ENCODE results near the gene EML2.

- no peak for TF ChIP-seq CTCF (IDR thresholded peaks at IDR 0.05; ENCODE audit: insufficient read depth, low read depth, low read length)
- TF ChIP-seq EZH2 (IDR thresholded peaks at IDR 0.05; ENCODE audit: insufficient read depth, low read length) = no peak
Measured at GRCh38 chr19:45591638-45592005, 47.6 kb downstream of the EML2 start.
